Neural progenitor cell (in vitro differentiated cells): ENCODE measurements around the gene ADGRF5.

ENCODE experiments used
- CTCF ChIP-seq: fragments of 200-600 bp; sonication (generic); IDR thresholded peaks from 2 replicates; pipeline ENCODE4 v1.5.1; 2017; ENCODE audit warnings: antibody characterized with exemption, mild to moderate bottlenecking
- EZH2phosphoT487 ChIP-seq: fragments of 200-600 bp; sonication (generic); IDR thresholded peaks from 2 replicates; pipeline ENCODE4 v1.6.1; 2017; ENCODE audit warnings: antibody characterized with exemption

GRCh38 chr6:46947497-46947896, 25.8 kb upstream of the ADGRF5 start:
- TF ChIP-seq CTCF: no peak
- TF ChIP-seq EZH2phosphoT487: no peak
